HG02678 (cell line): ENCODE data around the gene SKIC3.

ENCODE experiments used
- ATAC-seq: cut with Tn5 transposase; IDR thresholded peaks from one replicate; pipeline ENCODE4 v1.9.1; 2021; ENCODE audit warnings: mild to moderate bottlenecking, moderate library complexity; ENCODE audit not compliant: unreplicated experiment

SKIC3 gene

GRCh38 chr5:95532415-95532814, 22.4 kb downstream of the SKIC3 start:
- ATAC-seq: no peak

GRCh38 chr5:95531491-95531890, 23.3 kb downstream of the SKIC3 start:
- no peak for ATAC-seq

GRCh38 chr5:95530416-95530815, 24.4 kb downstream of the SKIC3 start:
- no peak for ATAC-seq

- ATAC-seq: no peak
These were observed 26.2 kb downstream of the SKIC3 start for GRCh38 chr5:95528565-95528964.

GRCh38 chr5:95526871-95527270, 27.9 kb downstream of the SKIC3 start:
- no peak for ATAC-seq

- ATAC-seq: no peak
These were observed 30.4 kb downstream of the SKIC3 start for GRCh38 chr5:95524423-95524822.

GRCh38 chr5:95520206-95520605, 34.6 kb downstream of the SKIC3 start:
- no peak for ATAC-seq

GRCh38 chr5:95519681-95520080, 35.1 kb downstream of the SKIC3 start:
- ATAC-seq: no peak

- ATAC-seq: no peak
These were observed 35.6 kb downstream of the SKIC3 start for GRCh38 chr5:95519151-95519550.

GRCh38 chr5:95518417-95518816, 36.4 kb downstream of the SKIC3 start:
- no peak for ATAC-seq

GRCh38 chr5:95511606-95512005, 43.2 kb downstream of the SKIC3 start:
- ATAC-seq: no peak

GRCh38 chr5:95508550-95508949, 46.2 kb downstream of the SKIC3 start:
- ATAC-seq: no peak
